Astrocyte (in vitro differentiated cells and primary cell): ENCODE measurements around the gene CLGN. TPM values are rescaled to one million over a fixed set of nuclear protein-coding genes. Genes with fewer than 3 reads are reported as not detected.
"Not testable (repeated sequence)": the region's sequence is repeated elsewhere in the genome, so short reads cannot be mapped to it uniquely, and the experiment has no call there.

Experiments
- DNase-seq: peaks from one replicate; pipeline ENCODE4 v3.0.0-alpha.2; 2010; ENCODE audit warnings: low read depth
- FAIRE-seq: peaks from 2 replicates; lab custom pipeline; 2011; peaks lifted over from hg19 to GRCh38; lab: Jason Lieb, UNC
- H2AFZ ChIP-seq: 2 replicates; pipeline ENCODE4 v1.6.0; 2012; ENCODE audit warnings: low read depth, low read length, inconsistent platforms
- H3K27ac ChIP-seq: 2 replicates; pipeline ENCODE4 v1.5.1; 2011; ENCODE audit warnings: low read depth, low read length, inconsistent platforms
- H3K27me3 ChIP-seq: 2 replicates; pipeline ENCODE4 v1.6.0; 2011; ENCODE audit warnings: low read length, inconsistent platforms; ENCODE audit not compliant: insufficient read depth
- H3K36me3 ChIP-seq: 2 replicates; pipeline ENCODE4 v1.5.1; 2011; ENCODE audit warnings: low read length, inconsistent platforms; ENCODE audit not compliant: insufficient read depth
- H3K4me1 ChIP-seq: 2 replicates; pipeline ENCODE4 v1.5.1; 2011; ENCODE audit warnings: low read length, inconsistent platforms; ENCODE audit not compliant: insufficient read depth
- H3K4me2 ChIP-seq: 2 replicates; pipeline ENCODE4 v1.6.0; 2012; ENCODE audit warnings: low read length, inconsistent platforms
- H3K4me3 ChIP-seq: 2 replicates; pipeline ENCODE4 v1.5.1; 2011; ENCODE audit warnings: low read depth, mild to moderate bottlenecking, low read length, inconsistent platforms; ENCODE audit not compliant: insufficient read depth
- H3K79me2 ChIP-seq: 2 replicates; pipeline ENCODE4 v1.6.0; 2012; ENCODE audit warnings: mild to moderate bottlenecking, low read length, inconsistent platforms; ENCODE audit not compliant: insufficient read depth
- H3K9ac ChIP-seq: 2 replicates; pipeline ENCODE4 v1.6.0; 2012; ENCODE audit warnings: mild to moderate bottlenecking, low read length, inconsistent platforms
- H3K9me3 ChIP-seq: 2 replicates; pipeline ENCODE4 v1.5.1; 2012; ENCODE audit warnings: low read depth, mild to moderate bottlenecking, low read length, inconsistent platforms; ENCODE audit not compliant: insufficient read depth
- H4K20me1 ChIP-seq: 2 replicates; pipeline ENCODE4 v1.6.0; 2012; ENCODE audit warnings: low read length, inconsistent platforms; ENCODE audit not compliant: insufficient read depth
- H3K27ac Mint-ChIP-seq: one replicate; pipeline ENCODE4 v1.8.0; 2021; ENCODE audit warnings: mild to moderate bottlenecking, mixed read lengths; ENCODE audit not compliant: unreplicated experiment
- H3K27me3 Mint-ChIP-seq: one replicate; pipeline ENCODE4 v1.8.0; 2021; ENCODE audit warnings: low read depth, mixed read lengths; ENCODE audit not compliant: unreplicated experiment
- H3K36me3 Mint-ChIP-seq: one replicate; pipeline ENCODE4 v1.8.0; 2021; ENCODE audit warnings: low read depth, mixed read lengths; ENCODE audit not compliant: unreplicated experiment
- H3K4me1 Mint-ChIP-seq: one replicate; pipeline ENCODE4 v1.8.0; 2021; ENCODE audit warnings: low read depth, mixed read lengths; ENCODE audit not compliant: unreplicated experiment
- H3K4me3 Mint-ChIP-seq: one replicate; pipeline ENCODE4 v1.8.0; 2021; ENCODE audit warnings: mild to moderate bottlenecking, moderate library complexity, mixed read lengths; ENCODE audit not compliant: unreplicated experiment
- H3K9me3 Mint-ChIP-seq: one replicate; pipeline ENCODE4 v1.8.0; 2021; ENCODE audit warnings: mild to moderate bottlenecking, mixed read lengths; ENCODE audit not compliant: unreplicated experiment
- EZH2 ChIP-seq: IDR thresholded peaks from 2 replicates; pipeline ENCODE4 v1.6.1; 2012; ENCODE audit warnings: mild to moderate bottlenecking, low read length, inconsistent platforms; ENCODE audit not compliant: insufficient read depth
- total RNA-seq: library from RNA; stranded (reverse); gene quantifications from 2 replicates; pipeline ENCODE4 v1.2.1, GENCODE V29; 2021
- TF ChIP-seq, protein P1 (sequence below): IDR thresholded peaks from 2 replicates; pipeline ENCODE4 v1.5.1; 2011; ENCODE audit warnings: low read depth, mild to moderate bottlenecking, inconsistent platforms, low read length, moderate library complexity; ENCODE audit not compliant: insufficient read depth

CLGN gene
- total RNA-seq, 1 donor from 2014 or later = 1.6 TPM

DNA sequence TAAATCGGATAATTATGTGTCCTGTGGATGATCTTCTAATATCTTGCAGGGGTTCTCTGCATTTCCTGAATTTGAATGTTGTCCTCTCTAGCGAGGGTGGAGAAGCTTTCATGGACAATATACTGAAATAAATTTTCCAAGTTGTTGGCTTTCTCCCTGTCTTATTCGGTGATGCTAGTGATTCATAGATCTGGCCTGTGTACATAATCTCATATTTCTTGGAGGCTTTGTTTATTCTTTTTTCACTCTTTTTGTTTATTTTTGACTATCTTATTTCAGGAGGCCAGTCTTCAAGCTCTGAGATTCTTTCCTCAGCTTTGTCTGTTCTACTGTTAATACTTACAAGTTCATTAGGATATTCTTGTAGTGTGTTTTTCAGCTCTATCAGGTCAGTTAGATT lies 20.7 kb upstream of the CLGN start:
- H2AFZ ChIP-seq = no peak overlapping the region
- no peaks in the 10 kb centered on the region for H3K27me3 Mint-ChIP-seq
- H3K27ac ChIP-seq = no peak overlapping the region
- no peaks in the 10 kb centered on the region for H3K79me2 ChIP-seq
- no peaks in the 10 kb centered on the region for H3K9me3 ChIP-seq
- no peaks in the 10 kb centered on the region for H3K4me1 ChIP-seq
- no peaks in the 10 kb centered on the region for H4K20me1 ChIP-seq
- H3K36me3 ChIP-seq = no peaks in the 10 kb centered on the region
- no peak overlapping the region for H3K27ac Mint-ChIP-seq
- FAIRE-seq (no peak), DNase-seq (no peak)
- no peaks in the 10 kb centered on the region for H3K36me3 Mint-ChIP-seq
- H3K4me3 ChIP-seq = no peak overlapping the region
- no peak overlapping the region for H3K4me3 Mint-ChIP-seq
- no peak overlapping the region for H3K4me2 ChIP-seq
- H3K9me3 Mint-ChIP-seq = peaks cover 4% of the 10 kb centered on the region
- H3K4me1 Mint-ChIP-seq = no peaks in the 10 kb centered on the region
- no peak for TF ChIP-seq EZH2
- TF ChIP-seq, protein P1, sequence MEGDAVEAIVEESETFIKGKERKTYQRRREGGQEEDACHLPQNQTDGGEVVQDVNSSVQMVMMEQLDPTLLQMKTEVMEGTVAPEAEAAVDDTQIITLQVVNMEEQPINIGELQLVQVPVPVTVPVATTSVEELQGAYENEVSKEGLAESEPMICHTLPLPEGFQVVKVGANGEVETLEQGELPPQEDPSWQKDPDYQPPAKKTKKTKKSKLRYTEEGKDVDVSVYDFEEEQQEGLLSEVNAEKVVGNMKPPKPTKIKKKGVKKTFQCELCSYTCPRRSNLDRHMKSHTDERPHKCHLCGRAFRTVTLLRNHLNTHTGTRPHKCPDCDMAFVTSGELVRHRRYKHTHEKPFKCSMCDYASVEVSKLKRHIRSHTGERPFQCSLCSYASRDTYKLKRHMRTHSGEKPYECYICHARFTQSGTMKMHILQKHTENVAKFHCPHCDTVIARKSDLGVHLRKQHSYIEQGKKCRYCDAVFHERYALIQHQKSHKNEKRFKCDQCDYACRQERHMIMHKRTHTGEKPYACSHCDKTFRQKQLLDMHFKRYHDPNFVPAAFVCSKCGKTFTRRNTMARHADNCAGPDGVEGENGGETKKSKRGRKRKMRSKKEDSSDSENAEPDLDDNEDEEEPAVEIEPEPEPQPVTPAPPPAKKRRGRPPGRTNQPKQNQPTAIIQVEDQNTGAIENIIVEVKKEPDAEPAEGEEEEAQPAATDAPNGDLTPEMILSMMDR = no peak
- H3K27me3 ChIP-seq = no peaks in the 10 kb centered on the region
- no peak overlapping the region for H3K9ac ChIP-seq

GRCh38 chr4:140444347-140444746 lies 16.9 kb upstream of the CLGN start:
- H3K79me2 ChIP-seq, H3K4me3 ChIP-seq, H3K4me1 ChIP-seq, H4K20me1 ChIP-seq, H3K9ac ChIP-seq, H3K36me3 Mint-ChIP-seq, H3K4me1 Mint-ChIP-seq, H3K36me3 ChIP-seq, DNase-seq, H3K27me3 ChIP-seq, H3K4me2 ChIP-seq, H3K27ac Mint-ChIP-seq, FAIRE-seq, H3K9me3 Mint-ChIP-seq, H3K9me3 ChIP-seq, H3K4me3 Mint-ChIP-seq, H3K27ac ChIP-seq, H2AFZ ChIP-seq, H3K27me3 Mint-ChIP-seq: not testable (repeated sequence)

- no peak for TF ChIP-seq EZH2
- TF ChIP-seq, protein P1 = no peak
- H3K4me2 ChIP-seq = no peak overlapping the region
- no peaks in the 10 kb centered on the region for H3K4me1 Mint-ChIP-seq
- H3K4me3 ChIP-seq = no peak overlapping the region
- H3K79me2 ChIP-seq = no peaks in the 10 kb centered on the region
- H3K9me3 Mint-ChIP-seq = no peaks in the 10 kb centered on the region
- H3K27me3 Mint-ChIP-seq = peaks cover 6% of the 10 kb centered on the region
- H4K20me1 ChIP-seq = no peaks in the 10 kb centered on the region
- no peaks in the 10 kb centered on the region for H3K4me1 ChIP-seq
- no peak overlapping the region for H3K27ac ChIP-seq
- no peaks in the 10 kb centered on the region for H3K36me3 Mint-ChIP-seq
- no peak overlapping the region for H3K9ac ChIP-seq
- no peaks in the 10 kb centered on the region for H3K36me3 ChIP-seq
- FAIRE-seq (no peak), DNase-seq (no peak)
- no peak overlapping the region for H2AFZ ChIP-seq
- H3K27me3 ChIP-seq = peaks cover 3% of the 10 kb centered on the region
- no peak overlapping the region for H3K4me3 Mint-ChIP-seq
- no peak overlapping the region for H3K27ac Mint-ChIP-seq
- no peaks in the 10 kb centered on the region for H3K9me3 ChIP-seq
These were observed 12.2 kb upstream of the CLGN start for GRCh38 chr4:140439644-140440142.
